ENCODE measurements around the gene TOR3A.

The TOR3A gene

GRCh38 chr1:179099891-179100290, 18.0 kb downstream of the TOR3A start:
- Histone ChIP-seq H3K4me3 (ENCODE audit: low read length) (no peak overlapping the region), H3K4me1 (ENCODE audit: control insufficient read depth, insufficient read depth, low read length) (no peaks in the 10 kb centered on the region), H3K36me3 (ENCODE audit: control insufficient read depth, insufficient read depth, low read length) (peaks cover 18% of the 10 kb centered on the region), H3K9ac (ENCODE audit: low read length) (no peak overlapping the region), H3K27ac (ENCODE audit: low read depth, low read length) (no peak overlapping the region), H3K27me3 (ENCODE audit: control insufficient read depth, insufficient read depth, low read length) (no peaks in the 10 kb centered on the region)

GRCh38 chr1:179101566-179101965, 19.7 kb downstream of the TOR3A start:
- H3K9ac ChIP-seq (ENCODE audit: low read length) = no peak overlapping the region
- H3K27me3 ChIP-seq (ENCODE audit: control insufficient read depth, insufficient read depth, low read length) = no peaks in the 10 kb centered on the region
- no peak overlapping the region for H3K4me3 ChIP-seq (ENCODE audit: low read length)
- H3K27ac ChIP-seq (ENCODE audit: low read depth, low read length) = no peak overlapping the region
- peaks cover 7% of the 10 kb centered on the region for H3K36me3 ChIP-seq (ENCODE audit: control insufficient read depth, insufficient read depth, low read length)
- no peaks in the 10 kb centered on the region for H3K4me1 ChIP-seq (ENCODE audit: control insufficient read depth, insufficient read depth, low read length)

- H3K36me3 ChIP-seq (ENCODE audit: control insufficient read depth, insufficient read depth, low read length) = peaks cover 20% of the 10 kb centered on the region
- H3K27ac ChIP-seq (ENCODE audit: low read depth, low read length) = no peak overlapping the region
- no peak overlapping the region for H3K9ac ChIP-seq (ENCODE audit: low read length)
Observed at GRCh38 chr1:179103999-179104398, 22.1 kb downstream of the TOR3A start.

GRCh38 chr1:179104611-179105250, 22.9 kb downstream of the TOR3A start:
- H3K9ac ChIP-seq (ENCODE audit: low read length) = no peak overlapping the region
- H3K4me3 ChIP-seq (ENCODE audit: low read length) = no peak overlapping the region
- H3K36me3 ChIP-seq (ENCODE audit: control insufficient read depth, insufficient read depth, low read length) = peaks cover 20% of the 10 kb centered on the region
- H3K27me3 ChIP-seq (ENCODE audit: control insufficient read depth, insufficient read depth, low read length) = no peaks in the 10 kb centered on the region
- no peak overlapping the region for H3K27ac ChIP-seq (ENCODE audit: low read depth, low read length)
- H3K4me1 ChIP-seq (ENCODE audit: control insufficient read depth, insufficient read depth, low read length) = no peaks in the 10 kb centered on the region

More at GRCh38 chr1:179103999-179104398, 22.1 kb downstream of the TOR3A start:
- H3K27me3 ChIP-seq (ENCODE audit: control insufficient read depth, insufficient read depth, low read length) = no peaks in the 10 kb centered on the region
- no peak overlapping the region for H3K4me3 ChIP-seq (ENCODE audit: low read length)
- no peaks in the 10 kb centered on the region for H3K4me1 ChIP-seq (ENCODE audit: control insufficient read depth, insufficient read depth, low read length)

GRCh38 chr1:179105393-179105792, 23.5 kb downstream of the TOR3A start:
- Histone ChIP-seq H3K27me3 (ENCODE audit: control insufficient read depth, insufficient read depth, low read length) (no peaks in the 10 kb centered on the region), H3K4me1 (ENCODE audit: control insufficient read depth, insufficient read depth, low read length) (no peaks in the 10 kb centered on the region), H3K27ac (ENCODE audit: low read depth, low read length) (no peak overlapping the region), H3K36me3 (ENCODE audit: control insufficient read depth, insufficient read depth, low read length) (peaks cover 22% of the 10 kb centered on the region), H3K4me3 (ENCODE audit: low read length) (no peak overlapping the region), H3K9ac (ENCODE audit: low read length) (no peak overlapping the region)

GRCh38 chr1:179107706-179108629, 26.1 kb downstream of the TOR3A start:
- Histone ChIP-seq H3K4me3 (ENCODE audit: low read length) (no peak overlapping the region), H3K36me3 (ENCODE audit: control insufficient read depth, insufficient read depth, low read length) (peaks cover 24% of the 10 kb centered on the region), H3K27me3 (ENCODE audit: control insufficient read depth, insufficient read depth, low read length) (no peaks in the 10 kb centered on the region), H3K27ac (ENCODE audit: low read depth, low read length) (no peak overlapping the region), H3K4me1 (ENCODE audit: control insufficient read depth, insufficient read depth, low read length) (no peaks in the 10 kb centered on the region), H3K9ac (ENCODE audit: low read length) (no peak overlapping the region)

GRCh38 chr1:179108644-179109043, 26.8 kb downstream of the TOR3A start:
- Histone ChIP-seq H3K27ac (ENCODE audit: low read depth, low read length) (no peak overlapping the region), H3K36me3 (ENCODE audit: control insufficient read depth, insufficient read depth, low read length) (peaks cover 24% of the 10 kb centered on the region), H3K27me3 (ENCODE audit: control insufficient read depth, insufficient read depth, low read length) (no peaks in the 10 kb centered on the region), H3K4me3 (ENCODE audit: low read length) (no peak overlapping the region), H3K9ac (ENCODE audit: low read length) (no peak overlapping the region), H3K4me1 (ENCODE audit: control insufficient read depth, insufficient read depth, low read length) (no peaks in the 10 kb centered on the region)

GRCh38 chr1:179115181-179115580, 33.3 kb downstream of the TOR3A start:
- H3K9ac ChIP-seq (ENCODE audit: low read length) = no peak overlapping the region
- H3K36me3 ChIP-seq (ENCODE audit: control insufficient read depth, insufficient read depth, low read length) = peaks cover 9% of the 10 kb centered on the region
- no peak overlapping the region for H3K27ac ChIP-seq (ENCODE audit: low read depth, low read length)

GRCh38 chr1:179119513-179119912, 37.6 kb downstream of the TOR3A start:
- H3K27ac ChIP-seq (ENCODE audit: low read depth, low read length) = no peak overlapping the region
- peaks cover 3% of the 10 kb centered on the region for H3K36me3 ChIP-seq (ENCODE audit: control insufficient read depth, insufficient read depth, low read length)
- H3K27me3 ChIP-seq (ENCODE audit: control insufficient read depth, insufficient read depth, low read length) = no peaks in the 10 kb centered on the region
- H3K4me1 ChIP-seq (ENCODE audit: control insufficient read depth, insufficient read depth, low read length) = no peaks in the 10 kb centered on the region
- H3K4me3 ChIP-seq (ENCODE audit: low read length) = no peak overlapping the region
- H3K9ac ChIP-seq (ENCODE audit: low read length) = no peak overlapping the region

More at GRCh38 chr1:179115181-179115580, 33.3 kb downstream of the TOR3A start:
- no peaks in the 10 kb centered on the region for H3K27me3 ChIP-seq (ENCODE audit: control insufficient read depth, insufficient read depth, low read length)
- no peaks in the 10 kb centered on the region for H3K4me1 ChIP-seq (ENCODE audit: control insufficient read depth, insufficient read depth, low read length)
- no peak overlapping the region for H3K4me3 ChIP-seq (ENCODE audit: low read length)

- no peaks in the 10 kb centered on the region for H3K4me1 ChIP-seq (ENCODE audit: control insufficient read depth, insufficient read depth, low read length)
Observed at GRCh38 chr1:179120736-179121135, 38.9 kb downstream of the TOR3A start.

GRCh38 chr1:179121159-179121938, 39.5 kb downstream of the TOR3A start:
- Histone ChIP-seq H3K4me1 (ENCODE audit: control insufficient read depth, insufficient read depth, low read length) (no peaks in the 10 kb centered on the region), H3K4me3 (ENCODE audit: low read length) (no peak overlapping the region), H3K27me3 (ENCODE audit: control insufficient read depth, insufficient read depth, low read length) (no peaks in the 10 kb centered on the region), H3K27ac (ENCODE audit: low read depth, low read length) (no peak overlapping the region), H3K36me3 (ENCODE audit: control insufficient read depth, insufficient read depth, low read length) (peaks cover 3% of the 10 kb centered on the region), H3K9ac (ENCODE audit: low read length) (no peak overlapping the region)

More at GRCh38 chr1:179120736-179121135, 38.9 kb downstream of the TOR3A start:
- Histone ChIP-seq H3K9ac (ENCODE audit: low read length) (no peak overlapping the region), H3K4me3 (ENCODE audit: low read length) (no peak overlapping the region), H3K27me3 (ENCODE audit: control insufficient read depth, insufficient read depth, low read length) (no peaks in the 10 kb centered on the region), H3K27ac (ENCODE audit: low read depth, low read length) (no peak overlapping the region), H3K36me3 (ENCODE audit: control insufficient read depth, insufficient read depth, low read length) (peaks cover 3% of the 10 kb centered on the region)

- H3K9ac ChIP-seq (ENCODE audit: low read length) = no peak overlapping the region
- no peaks in the 10 kb centered on the region for H3K27me3 ChIP-seq (ENCODE audit: control insufficient read depth, insufficient read depth, low read length)
- H3K27ac ChIP-seq (ENCODE audit: low read depth, low read length) = no peak overlapping the region
- H3K4me3 ChIP-seq (ENCODE audit: low read length) = no peak overlapping the region
- H3K36me3 ChIP-seq (ENCODE audit: control insufficient read depth, insufficient read depth, low read length) = no peaks in the 10 kb centered on the region
- H3K4me1 ChIP-seq (ENCODE audit: control insufficient read depth, insufficient read depth, low read length) = no peaks in the 10 kb centered on the region
Observed at GRCh38 chr1:179124873-179125272, 43.0 kb downstream of the TOR3A start.

Measured in rectal smooth muscle tissue (tissue), 1 donor.